GM19468 (cell line): ENCODE measurements around the gene IVD.
A peak's percentile ranks its signal among the peaks of the same experiment; 100 is the strongest.
"Not testable (repeated sequence)": the region's sequence is repeated elsewhere in the genome, so short reads cannot be mapped to it uniquely, and the experiment has no call there.

Source experiments
- ATAC-seq: cut with Tn5 transposase; IDR thresholded peaks from one replicate; pipeline ENCODE4 v1.9.1; 2021; ENCODE audit warnings: mild to moderate bottlenecking, moderate library complexity, moderate number of reproducible peaks; ENCODE audit not compliant: unreplicated experiment; ENCODE audit errors: extremely low read depth

IVD gene

DNA sequence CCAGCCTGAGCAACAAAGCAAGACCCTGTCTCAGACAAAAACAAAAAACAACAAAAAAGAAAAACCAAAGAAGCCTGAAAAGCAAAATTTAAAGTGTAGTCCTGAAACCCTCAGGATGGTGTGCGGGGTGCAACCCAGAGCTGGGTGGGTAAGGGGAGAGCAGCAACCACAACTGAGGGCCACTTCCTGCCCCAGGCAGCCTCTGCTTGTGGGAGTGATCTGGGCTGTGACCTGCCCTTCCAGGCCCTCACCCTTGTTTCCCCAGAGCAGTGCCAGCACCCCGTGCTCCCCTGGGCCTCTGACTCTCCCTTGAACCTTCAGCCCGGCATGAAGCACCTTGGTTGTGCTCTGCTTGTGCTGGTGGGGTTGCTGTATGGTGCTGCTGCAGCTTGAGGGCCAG lies 48.3 kb downstream of the IVD start:
- not testable (repeated sequence) for ATAC-seq

DNA sequence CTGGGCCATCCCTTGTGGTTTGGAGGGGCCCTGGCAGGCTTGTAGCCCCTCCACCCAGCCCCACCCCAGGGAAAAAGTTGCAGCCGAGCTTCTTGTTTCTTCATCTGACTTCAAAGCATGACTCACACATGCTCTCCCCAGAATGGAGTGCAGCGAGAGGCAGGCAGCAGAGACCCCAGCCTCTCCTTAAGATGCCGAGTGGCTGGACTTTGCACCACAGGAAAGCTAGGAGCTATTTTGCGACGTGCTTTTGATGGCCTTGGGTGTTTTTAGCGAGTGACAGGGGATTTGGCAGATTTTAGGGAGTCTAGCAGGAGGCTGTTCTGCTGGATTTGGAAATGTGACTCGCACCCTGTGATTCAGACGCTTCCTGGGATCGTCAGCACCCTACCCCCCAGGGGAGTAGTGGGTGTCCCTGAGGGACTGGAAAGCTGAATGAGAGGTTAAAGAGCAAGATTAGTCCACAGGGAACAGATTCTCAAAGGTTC lies 49.4 kb downstream of the IVD start:
- ATAC-seq, result no peak

DNA sequence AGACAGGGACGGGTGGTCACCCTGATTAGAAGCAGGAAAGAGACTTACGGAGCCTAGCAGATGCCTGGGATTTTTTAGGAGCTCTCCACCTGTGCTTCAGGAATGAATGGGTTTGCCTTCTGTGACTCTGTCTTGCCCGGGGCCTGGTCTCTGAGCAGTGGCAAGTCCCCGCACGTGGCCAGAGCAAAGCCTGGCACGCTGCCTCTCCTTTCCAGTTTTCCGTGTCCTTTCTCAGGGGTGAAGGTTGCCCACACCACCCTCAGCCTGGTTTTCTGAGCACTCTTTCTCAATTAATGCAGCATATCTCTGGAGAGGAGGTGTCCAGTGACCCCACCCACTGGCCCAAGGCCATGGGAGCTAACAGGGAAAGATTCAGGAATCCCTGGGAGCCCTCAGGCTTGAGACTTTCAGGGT lies 50.7 kb downstream of the IVD start:
- no peak for ATAC-seq

DNA sequence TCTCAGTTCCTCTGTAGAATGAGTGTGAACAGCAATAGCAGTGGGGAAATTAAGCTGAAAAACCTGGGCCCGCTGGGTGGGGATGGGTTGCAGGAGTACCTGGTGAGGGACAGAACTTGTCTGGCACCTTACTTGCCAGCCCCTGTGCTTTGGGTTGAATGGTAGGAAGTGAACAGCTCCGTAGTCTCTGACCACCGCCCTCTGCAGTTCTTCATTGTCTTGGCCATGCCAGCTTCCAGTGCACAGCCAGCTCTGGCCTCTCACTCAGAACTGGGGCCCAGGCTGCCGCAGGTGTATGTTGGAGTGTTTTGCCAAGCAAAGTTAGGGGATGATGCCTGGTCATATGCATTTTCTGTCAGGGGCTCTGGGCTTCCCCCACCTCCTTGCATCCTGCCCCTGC lies 51.1 kb downstream of the IVD start:
- no peak for ATAC-seq

DNA sequence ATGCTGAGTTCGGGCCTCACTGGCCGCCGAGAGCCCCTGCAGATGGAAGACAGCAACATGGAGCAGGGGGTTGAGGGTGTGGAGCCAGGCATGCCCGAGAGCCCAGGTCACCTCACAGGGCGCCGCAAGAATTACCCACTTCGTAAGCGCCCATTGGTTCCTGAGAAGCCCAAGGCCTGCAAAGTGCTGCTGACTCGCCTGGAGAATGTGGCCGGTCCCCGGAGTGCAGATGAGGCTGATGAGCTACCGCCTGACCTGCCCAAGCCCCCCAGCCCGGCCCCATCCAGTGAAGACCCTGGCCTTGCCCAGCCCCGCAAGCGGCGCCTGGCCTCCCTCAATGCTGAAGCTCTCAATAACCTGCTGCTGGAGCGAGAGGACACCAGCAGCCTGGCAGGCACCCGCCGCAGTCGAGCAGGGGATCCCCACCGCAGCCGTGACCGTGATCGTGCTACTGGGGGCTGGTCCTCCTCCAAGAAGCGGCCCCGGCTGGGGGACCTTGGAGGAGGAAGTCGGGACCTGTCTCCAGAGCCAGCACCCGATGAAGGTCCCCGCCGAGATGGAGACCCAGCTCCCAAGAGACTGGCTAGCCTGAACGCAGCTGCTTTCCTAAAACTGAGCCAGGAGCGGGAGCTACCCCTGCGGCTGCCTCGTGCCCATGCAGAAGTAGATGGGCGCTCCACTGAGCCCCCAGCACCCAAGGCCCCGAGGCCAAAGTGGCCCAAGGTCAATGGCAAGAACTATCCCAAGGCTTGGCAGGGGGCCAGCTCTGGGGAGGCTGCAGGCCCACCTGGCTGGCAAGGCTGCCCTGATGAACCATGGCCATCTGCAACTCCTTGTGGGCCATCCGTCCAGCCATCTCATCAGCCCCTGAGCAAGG lies 53.1 kb downstream of the IVD start:
- ATAC-seq, result no peak

DNA sequence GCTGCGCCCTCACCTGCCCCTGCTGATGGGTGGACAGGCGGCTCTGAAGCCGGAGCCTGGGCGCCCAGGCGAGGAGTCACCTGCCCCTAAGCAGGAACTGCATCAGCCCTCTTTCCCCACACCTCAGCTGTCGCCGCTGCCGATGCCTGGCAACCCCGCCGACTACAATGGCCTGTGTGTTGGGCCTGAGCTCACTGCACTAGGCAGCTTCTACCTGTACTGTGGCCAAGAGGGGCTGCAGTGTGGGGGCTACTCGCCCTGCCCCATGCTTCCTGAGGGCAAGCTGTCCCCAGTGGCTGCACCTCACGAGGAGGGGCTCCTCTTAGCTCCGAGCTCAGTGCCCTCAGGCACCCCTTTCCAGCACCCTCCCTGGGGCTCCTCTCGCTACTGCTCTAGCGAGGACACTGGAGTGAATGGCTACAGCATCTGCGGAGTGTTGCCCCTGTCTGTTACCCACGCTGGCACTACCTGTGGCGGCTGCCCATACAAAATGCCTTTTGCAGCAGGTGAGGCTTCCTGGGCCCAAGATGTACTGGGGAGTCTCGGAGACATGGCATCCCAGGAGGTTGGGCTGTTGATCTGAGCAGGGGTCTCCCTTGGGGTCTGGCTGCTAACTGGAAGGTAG lies 53.9 kb downstream of the IVD start:
- ATAC-seq, result no peak

DNA sequence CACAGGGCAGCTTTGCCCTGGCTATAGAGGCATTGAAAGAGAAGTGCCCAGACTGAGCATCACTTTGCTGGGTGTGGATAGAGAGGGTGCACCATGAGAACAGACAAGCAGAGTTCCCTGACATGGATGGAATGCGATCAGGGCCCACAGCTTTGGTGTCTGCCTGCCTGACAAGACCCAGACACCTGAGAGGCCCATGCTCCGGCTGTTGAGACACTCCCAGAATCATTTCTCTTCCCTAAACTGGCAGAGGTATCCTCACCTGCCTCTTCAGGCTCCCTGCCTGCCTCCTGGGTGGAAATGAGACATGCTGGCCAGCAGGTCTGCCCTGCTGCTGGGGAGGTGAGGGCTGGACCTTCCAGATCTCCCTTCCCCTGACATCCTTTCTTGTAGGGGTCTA lies 54.8 kb downstream of the IVD start:
- no peak for ATAC-seq

DNA sequence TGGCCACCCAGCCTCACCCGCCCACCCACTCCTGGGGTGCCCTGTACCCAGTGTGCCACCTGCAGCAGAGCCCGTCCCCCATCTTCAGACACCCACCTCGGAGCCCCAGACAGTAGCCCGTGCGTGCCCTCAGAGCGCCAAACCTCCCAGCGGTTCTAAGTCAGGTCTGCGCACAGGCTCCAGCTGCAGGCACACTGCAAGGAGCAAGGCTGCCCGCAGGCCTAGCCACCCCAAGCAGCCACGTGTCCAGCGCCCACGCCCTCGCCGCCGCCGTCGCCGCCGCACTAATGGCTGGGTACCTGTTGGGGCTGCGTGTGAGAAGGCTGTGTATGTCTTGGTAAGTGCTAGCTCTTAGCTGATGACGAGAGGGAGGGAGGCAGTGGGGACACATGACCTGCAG lies 56.4 kb downstream of the IVD start:
- no peak for ATAC-seq

DNA sequence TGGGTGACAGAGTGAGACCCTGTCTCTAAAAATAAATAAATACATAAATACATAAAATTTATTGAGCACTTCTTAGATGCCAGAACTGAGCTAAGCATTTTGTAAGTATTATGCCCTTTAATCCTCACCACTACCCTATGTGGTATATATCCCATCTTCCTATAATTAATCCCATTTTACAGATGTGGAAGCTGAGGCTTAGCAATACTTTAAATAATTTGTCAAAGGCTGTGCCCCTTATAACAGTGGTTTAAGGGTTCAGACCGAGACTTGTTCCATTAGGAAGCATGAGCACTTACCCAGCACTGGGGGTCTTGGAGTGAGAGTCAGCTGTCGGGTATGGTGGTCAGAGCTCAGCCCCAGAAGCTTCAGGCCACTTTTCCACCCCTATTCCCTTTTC lies 57.7 kb downstream of the IVD start:
- ATAC-seq, result no peak

DNA sequence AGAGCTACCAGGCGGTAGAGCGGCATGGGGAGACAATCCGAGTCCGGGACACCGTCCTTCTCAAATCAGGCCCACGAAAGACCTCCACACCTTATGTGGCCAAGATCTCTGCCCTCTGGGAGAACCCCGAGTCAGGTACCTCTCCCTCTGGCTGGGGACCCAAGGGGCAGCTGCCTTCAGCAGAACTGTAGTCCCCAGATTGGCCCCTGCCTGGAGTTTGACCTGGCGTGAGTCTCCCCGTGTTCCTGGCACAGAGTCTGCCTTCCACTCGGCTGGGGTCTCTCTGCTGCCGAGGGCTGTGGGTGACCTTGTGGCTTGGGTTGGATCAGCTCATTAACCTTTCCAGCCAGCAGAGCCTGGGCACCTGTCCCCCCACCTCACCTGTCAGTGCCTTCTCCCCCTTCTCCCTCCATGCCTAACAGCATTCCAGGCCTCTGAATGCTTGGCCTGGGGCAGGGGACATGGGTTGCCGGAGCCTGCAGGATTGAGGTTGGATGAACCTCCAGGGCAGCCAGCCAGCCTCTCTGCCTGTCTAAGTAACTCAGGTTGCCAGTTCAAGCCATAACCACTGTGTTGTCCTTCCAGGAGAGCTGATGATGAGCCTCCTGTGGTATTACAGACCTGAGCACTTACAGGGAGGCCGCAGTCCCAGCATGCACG lies 58.4 kb downstream of the IVD start:
- ATAC-seq, result no peak

DNA sequence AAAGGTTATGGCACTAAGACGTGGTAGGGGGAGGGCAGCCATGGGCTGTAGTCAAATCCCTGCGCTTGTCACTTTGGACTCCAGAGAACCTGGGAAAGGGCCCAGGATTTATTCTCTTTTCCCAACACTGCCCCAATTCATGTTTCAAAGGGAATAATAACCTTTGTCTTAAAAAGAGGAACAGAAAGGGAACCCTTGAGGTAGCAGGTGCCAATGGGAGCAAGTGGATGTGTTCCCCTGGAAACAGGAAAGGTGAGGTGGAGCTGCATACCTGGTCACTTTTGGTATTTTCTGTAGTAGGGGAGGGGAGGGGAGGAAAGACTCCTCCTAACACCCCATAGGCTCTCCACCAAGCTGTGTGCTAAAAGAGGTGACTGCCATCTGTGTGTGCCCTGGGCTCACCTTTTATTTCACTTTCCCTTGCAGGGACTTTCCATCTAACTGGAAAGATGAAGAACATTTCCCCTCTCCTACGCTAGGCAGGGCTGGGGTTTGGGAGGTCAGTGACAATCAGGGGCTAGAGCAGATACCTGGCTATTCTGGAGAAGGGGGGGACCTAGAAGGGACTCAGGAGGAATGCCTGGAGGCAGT lies 59.1 kb downstream of the IVD start:
- no peak for ATAC-seq

DNA sequence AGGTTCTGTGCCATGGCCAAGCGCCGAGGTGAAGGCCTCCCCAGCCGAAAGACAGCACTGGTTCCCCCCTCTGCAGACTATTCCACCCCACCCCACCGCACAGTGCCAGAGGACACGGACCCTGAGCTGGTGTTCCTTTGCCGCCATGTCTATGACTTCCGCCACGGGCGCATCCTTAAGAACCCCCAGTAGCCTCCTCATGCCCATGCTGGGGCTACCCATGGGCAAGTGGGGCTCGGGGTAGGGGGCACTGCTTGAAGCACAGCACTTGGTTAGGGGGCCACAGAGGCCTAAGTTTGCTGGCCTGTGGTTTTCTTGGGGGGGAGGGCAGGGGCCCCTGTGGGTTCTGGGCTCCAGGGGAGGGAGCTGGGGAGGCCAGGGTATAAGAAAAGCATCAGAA lies 60.3 kb downstream of the IVD start:
- no peak for ATAC-seq

DNA sequence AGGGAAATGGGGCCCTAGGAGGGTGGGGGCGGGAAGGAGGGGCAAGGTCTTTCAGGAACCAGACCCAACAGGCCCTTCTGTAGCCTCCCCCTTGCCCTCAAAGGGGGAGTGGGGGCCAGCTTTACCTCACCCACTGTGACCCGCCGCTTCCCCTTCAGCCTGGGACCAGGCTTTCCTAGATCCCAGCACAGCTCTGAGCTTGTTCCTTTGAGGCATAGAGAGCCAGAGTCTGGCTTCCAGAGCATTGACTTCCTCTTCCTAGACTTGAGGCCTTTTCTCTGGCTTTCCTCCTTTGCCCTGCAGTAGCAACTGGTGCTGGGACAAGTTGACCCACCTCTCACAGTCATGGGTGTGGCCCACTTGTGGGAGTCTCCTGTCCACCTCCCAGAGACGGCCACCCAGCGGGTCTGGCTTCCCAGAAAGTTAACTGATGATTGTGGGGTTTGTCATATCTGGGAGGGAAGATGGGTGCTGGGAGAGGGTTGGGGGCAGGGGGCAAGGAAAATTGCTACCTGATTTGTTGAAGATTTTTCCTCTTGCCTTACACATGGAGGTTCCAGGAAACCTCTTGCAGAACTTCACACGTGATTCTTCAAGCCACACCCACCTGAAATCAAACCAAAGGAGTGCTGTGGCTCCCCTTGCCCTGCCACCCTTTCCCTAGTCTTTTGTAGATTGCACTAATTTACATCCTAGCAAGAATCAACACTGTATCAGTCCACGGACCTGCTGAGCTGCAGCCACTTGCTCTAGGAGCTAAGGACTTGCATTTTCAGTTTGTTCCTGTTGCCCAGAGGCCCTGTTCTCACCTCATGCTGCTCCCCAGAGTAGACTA lies 61.0 kb downstream of the IVD start:
- ATAC-seq, result no peak

DNA sequence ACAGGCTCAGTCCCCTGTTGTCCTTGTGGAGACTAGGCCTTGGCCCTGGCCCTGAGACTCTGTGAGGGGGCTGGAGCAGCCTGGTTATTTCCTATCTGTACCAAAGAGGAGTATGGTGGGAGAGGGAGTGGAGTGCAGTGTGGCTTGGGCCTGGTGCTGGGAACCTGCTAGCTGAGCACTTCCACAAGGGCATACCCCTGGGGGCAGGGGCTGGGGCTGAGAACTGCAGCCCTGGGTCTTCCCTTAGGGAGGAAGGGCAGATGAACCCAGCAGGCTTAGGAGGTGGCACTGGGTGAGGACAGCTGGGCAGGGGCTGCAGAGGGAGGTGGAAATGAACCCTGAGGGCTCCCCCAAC lies 61.6 kb downstream of the IVD start:
- no peak for ATAC-seq

DNA sequence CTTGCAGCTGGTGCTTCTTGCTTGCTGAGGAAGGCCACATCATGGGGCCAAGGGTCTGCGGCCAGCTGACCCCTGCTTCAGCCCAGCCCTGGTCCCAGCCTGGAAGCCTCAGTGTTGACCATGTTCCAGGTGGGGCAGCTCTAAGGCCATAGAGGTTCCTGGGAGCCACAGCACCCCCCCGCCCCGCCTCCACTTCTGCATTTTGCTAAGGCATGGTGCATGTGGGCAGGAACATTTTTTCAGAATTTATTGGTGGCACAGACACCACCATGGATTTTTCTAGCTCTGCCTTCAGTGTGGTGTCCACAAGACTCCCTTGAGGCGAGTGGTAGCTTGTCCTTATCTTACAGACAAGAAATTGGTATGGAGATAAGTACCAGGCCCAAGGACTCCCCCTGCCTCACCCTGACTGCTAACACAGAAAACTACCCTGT lies 63.3 kb downstream of the IVD start:
- no peak for ATAC-seq

DNA sequence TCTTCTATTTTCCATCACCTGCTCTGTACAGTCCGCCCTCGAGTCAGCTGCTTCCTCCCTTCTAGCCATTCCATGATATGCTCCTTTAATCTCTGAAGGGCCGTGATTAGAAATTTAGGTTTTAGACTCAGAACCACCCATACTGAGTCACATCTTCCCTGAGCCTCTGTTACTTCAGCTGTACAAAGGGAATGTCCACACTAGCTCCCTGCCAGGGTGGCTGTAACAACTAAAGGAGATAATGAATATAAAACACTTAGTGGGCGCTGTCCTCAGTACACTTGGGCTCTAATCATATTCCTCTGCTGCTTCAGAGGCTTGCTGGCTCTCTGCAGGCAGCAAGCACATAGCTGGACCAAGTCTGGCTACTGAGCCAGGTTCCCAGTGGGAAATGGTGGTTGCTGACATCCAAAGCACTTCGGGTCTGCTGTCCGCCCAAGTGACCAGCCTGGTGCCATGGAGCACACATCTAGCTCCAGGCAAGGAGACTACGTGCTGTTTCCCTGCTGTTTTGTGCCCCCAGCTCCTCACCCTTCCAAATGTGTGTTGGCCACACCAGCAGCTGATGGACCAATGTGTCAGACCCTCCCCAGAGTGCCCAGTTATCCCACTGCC lies 64.3 kb downstream of the IVD start:
- ATAC-seq, result no peak

DNA sequence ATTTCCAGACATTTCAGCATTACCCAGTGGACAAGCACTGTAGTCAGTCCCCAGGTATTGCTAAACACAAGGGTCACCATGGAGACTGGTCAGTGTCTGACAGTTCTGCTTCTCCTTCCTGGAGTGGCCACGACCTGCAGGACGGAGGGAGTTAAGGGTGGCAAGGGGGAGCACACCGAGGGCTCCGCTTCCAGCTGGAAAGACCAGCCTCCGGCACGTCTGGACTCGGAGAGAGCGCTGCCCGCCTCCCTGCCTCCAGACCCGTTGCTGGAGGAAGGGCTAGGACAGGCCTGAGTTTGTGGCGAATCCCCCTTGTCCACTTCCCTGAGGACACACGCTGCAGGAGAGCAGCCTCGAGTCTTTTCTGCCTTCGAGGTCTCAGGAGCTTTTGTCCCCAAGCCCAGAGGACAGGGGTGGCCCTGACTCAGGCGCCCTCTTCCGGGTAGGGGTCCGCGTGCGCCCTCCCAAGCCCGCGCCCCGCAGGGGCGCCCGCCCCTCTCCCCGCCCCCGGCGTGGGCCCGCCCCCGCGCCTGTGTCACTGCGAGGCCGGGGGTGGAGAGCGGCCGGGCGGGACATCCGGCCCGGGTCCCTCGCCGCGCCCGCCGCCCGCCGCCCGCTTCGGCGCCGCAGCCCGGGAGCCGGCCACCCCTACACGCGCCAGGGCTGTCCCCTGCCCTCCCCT lies 65.0 kb downstream of the IVD start, which contains the start of gene CHST14:
Gene CHST14 (plus strand): TSS at position 562 of the 682 bp plus-strand sequence. CDS start 230 bp downstream, outside the sequence.
- ATAC-seq, result peak; percentile 12
